GM19467 (cell line): ENCODE results near the gene INPP5F.
"Not testable (repeated sequence)": the region's sequence is repeated elsewhere in the genome, so short reads cannot be mapped to it uniquely, and the experiment has no call there.

Experiments used
- ATAC-seq: cut with Tn5 transposase; IDR thresholded peaks from one replicate; pipeline ENCODE4 v1.9.1; 2021; ENCODE audit warnings: mild to moderate bottlenecking, moderate library complexity; ENCODE audit not compliant: unreplicated experiment

The INPP5F gene

DNA sequence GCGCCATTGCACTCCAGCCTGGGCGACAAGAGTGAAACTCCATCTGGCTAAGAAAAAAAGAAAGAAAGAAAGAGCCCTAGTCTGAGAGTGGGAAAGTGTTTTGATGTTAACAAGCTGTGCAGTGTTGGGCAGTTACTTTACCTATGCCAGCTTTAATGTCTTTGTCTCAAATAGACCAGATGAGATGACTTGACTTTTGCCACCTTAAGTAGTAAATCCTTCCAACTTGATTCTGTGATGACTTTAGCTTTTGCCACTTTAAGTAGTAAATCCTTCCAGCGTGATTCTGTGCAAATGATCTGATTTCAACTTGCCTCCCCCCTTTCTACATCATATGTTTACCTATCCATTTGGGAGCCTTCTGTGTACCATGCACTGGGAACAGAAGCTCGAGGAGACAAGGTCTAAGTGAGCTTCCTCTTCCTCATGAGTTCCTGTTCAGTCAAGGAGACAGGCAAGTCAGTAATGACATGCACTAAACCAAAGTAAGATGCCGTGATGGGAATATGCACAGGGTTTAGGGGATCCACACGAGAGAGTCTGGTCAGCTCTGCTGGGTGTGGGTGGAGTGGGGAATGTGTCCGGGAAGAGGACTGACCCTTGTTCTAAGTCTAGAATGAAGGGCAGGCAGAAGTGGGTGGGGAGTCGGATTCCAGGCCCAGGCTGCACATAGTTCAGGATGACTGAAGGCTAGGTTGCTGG, 17.2 kb downstream of the INPP5F start:
- no peak for ATAC-seq

GRCh38 chr10:119747940-119748339, 22.1 kb downstream of the INPP5F start:
- no peak for ATAC-seq

- ATAC-seq = no peak
These were observed 23.0 kb downstream of the INPP5F start for GRCh38 chr10:119748871-119749270.

GRCh38 chr10:119749455-119749854, 23.6 kb downstream of the INPP5F start:
- ATAC-seq = no peak

DNA sequence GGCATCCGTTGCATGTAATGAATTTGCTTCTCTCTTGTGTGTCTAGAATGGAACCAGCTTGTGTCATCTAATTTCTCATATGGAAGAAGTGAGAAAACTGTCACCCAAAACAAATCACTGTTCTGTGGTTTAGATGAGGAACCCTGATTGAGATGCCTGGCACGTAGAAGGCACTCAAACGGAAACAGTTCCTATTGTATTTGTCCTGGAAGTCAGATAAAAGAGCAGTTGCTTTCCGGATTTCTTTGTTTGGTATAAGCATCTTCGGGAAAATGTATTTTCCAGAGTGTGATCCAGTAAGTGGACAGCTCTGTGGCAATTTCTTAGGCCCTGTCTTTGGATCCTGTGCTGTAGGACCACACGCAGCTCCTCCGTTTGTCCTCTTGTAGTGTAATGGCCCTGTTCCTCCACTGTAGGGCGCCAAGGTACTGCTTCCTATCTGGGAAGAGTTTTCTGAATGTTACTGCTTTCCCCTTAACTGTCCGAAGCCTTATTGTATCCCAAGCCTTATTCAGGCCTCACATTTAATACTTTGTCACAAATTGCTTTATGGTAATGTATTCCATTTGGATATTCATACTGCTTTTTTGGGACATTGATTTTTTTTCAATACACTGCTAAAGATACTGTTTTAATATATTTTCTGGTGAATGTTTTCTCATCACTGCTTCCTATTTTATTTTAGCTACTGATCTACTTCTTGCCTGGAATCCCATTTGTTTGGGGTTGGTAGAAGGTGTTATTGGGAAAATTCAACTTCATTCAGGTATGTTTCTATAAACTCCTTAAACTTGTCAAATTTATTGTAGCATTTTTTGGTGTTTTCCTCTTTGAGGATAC, 24.8 kb downstream of the INPP5F start:
- ATAC-seq = peak; percentile 84

DNA sequence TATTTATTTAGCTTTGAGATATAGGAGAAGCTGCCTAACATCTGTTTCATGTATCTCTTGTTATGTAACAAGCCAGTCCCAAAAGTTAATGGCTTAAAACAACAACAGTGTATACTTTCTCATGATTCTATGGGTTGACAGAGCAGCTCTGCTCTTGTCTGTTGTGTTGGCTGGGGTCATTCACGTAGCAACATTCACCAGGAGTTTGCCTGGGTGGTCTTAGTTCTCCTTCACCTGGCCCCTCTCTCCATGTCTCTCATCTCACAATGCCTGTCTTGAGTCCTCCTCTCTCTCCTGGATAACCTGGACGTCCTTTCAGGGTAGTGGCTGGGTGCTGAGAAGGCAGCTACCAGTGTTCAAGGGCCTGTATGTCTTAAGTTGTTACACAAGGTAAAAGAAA, 27.5 kb downstream of the INPP5F start:
- no peak for ATAC-seq

DNA sequence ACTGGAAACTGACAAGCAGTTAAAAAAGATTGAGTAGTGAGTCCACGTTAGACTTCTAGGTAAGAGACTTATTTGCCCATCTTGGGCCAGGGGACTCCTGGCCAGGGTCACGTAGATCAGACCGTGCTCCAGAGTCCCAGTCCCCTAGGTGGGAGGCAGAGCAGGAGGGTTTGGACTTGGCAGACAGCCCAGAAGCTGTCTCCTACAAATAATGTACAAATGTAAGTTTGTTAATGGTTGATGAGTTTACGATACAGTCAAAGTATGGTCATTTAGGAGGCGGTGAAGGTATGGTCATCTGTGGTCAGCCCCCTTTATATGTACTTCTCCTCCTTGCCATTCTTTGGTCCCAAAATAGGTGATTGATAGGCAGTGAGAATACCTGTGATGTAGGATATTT, 28.2 kb downstream of the INPP5F start:
- ATAC-seq = no peak

GRCh38 chr10:119754936-119755335, 29.1 kb downstream of the INPP5F start:
- no peak for ATAC-seq

GRCh38 chr10:119755446-119755845, 29.6 kb downstream of the INPP5F start:
- no peak for ATAC-seq

GRCh38 chr10:119758448-119759195, 32.8 kb downstream of the INPP5F start:
- ATAC-seq = no peak

- ATAC-seq = no peak
These were observed 34.0 kb downstream of the INPP5F start for GRCh38 chr10:119759832-119760231.

DNA sequence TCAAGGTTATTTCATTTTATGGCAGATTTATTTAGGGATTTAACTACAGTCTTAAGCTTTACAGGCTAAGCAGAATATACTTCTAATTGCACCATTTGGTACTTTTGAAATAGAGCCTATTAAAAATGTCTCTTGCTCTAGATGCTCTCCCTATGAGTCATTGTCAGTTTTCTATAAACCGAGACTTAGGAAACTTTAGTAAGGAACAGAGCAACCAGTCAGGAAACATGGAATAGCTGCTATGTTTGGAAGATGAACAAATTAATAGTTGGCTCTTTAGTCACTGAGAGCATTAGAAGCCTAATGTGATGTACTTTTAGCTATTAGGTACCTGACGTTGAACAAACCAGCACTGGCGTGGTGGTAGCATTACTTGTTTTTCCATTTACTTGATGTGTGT, 35.3 kb downstream of the INPP5F start:
- no peak for ATAC-seq

- no peak for ATAC-seq
These were observed 36.2 kb downstream of the INPP5F start for GRCh38 chr10:119762035-119762434.

GRCh38 chr10:119762805-119763798, 37.3 kb downstream of the INPP5F start:
- no peak for ATAC-seq

DNA sequence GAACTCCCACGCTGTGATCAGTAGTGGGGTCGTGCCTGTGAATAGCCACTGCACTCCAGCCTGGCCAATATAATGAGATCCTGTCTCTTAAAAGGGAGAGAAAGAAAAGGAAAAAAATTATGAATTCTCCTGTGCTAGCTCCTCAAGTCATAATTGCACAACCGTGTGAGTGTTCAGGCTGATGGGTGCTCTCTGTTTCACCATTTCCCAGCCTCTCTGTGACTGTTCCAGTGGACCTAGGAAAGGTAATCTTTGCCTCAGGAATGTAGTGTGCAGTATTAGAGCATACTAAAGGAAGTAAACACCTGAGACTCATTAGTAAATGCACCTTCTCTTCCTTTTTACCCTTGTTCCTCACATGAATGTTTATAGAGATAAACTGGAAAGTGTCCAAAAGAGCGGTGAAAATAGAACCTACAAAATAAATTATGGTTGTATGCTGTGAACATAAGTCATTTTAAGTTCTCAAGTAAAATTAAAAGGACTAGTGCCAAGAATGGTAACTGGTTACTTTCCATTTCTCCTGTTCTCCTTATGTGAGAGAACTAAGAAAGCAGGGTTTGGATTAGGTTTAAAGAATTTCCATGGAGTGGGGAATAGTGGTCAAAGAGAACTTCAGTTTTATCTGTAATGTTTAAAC, 42.7 kb downstream of the INPP5F start:
- ATAC-seq = no peak

GRCh38 chr10:119769886-119770285, 44.0 kb downstream of the INPP5F start:
- ATAC-seq = no peak

DNA sequence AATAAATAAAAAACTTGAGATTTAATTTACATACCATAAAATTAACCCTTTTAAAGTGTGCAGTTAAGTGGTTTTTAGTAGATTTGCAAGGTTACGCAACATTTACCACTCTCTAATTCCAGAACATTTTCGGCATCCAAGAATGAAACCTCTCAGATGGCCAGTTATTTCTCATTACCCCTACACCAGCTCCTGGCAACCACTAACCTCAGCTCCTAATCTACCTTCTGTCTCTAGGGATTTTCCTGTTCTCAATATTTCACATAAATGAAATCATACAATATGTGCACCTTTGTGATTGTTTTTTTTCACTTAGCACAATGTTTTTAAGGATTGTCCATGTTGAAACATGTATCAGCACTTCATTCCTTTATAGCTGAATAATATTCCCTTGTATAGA, 45.1 kb downstream of the INPP5F start:
- ATAC-seq = no peak

- no peak for ATAC-seq
These were observed 46.5 kb downstream of the INPP5F start for GRCh38 chr10:119772334-119772733.

DNA sequence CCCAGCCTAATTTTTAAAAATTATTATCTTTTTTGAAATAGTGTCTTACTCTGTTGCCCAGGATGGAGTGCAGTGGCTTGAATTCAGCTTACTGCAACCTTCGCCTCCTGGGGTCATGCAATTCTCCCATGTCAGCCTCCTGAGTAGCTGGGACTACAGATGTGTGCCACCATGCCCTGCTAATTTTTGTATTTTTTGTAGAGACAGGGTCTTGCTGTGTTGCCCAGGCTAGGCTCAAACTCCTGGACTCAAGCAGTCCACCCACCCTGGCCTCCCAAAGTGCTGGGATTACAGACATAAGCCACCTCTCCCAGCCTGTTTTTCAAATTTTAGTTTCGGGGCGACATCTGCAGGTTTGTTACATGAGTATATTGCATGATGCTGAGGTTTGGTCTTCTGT, 47.2 kb downstream of the INPP5F start:
- not testable (repeated sequence) for ATAC-seq

GRCh38 chr10:119775529-119775928, 49.7 kb downstream of the INPP5F start:
- no peak for ATAC-seq
